ENCODE measurements around the gene SMYD3. TPM values are rescaled to one million over a fixed set of nuclear protein-coding genes. Genes with fewer than 3 reads are reported as not detected.

SMYD3 gene
- total and polyA plus RNA-seq, 2 of the 13 experiments (the other 11 are each of a cell fraction or from before 2014, with no cell fraction given), result 27.7 to 35.8 TPM

GRCh38 chr1:246159279-246160227 is 347.5 kb downstream of the SMYD3 start (continued):
- TF ChIP-seq DPF2 (CRISPR knock-in tag; IDR thresholded peaks at IDR 0.05; ENCODE audit: borderline replicate concordance, low read depth) (no peak), SPEN (CRISPR knock-in tag; IDR thresholded peaks at IDR 0.05; ENCODE audit: low read depth) (no peak), ZNF362 (CRISPR knock-in tag; IDR thresholded peaks at IDR 0.05; ENCODE audit: borderline replicate concordance) (peak; percentile 19; the same call in 1 of the 2 replicates)

DNA sequence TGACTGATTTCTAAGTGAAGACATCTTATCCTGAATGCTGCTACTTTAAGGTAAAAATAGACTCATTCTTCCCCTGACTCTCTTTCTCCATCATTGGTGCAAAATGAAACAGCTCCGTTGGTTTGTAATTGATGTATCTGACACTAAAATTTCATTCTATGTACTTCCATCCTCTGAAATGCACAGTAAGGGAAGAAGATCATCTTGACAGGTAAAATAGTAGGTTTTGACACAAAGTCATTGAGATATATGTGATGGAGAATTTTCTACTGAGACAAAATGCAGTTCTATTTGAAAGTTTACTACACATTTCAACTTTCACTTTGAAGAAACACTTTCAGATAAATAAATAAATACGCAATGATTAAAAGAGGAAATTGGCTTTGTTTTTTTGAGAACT is 348.9 kb downstream of the SMYD3 start:
- intact Hi-C loops (cut with micrococcal nuclease; ENCODE audit: unreplicated experiment) (no loop called here), in situ Hi-C loops (cut with HindIII; ENCODE audit: extremely low pct_ligation_motif_present, low pct_unique_long_range_greater_than_20kb) (no loop called here)
- H4K20me1 ChIP-seq (ENCODE audit: insufficient read depth, low read length), result no peaks in the 10 kb centered on the region
- WGBS (ENCODE audit: low lambda C conversion rate), result 92% methylated on average over 2 of the region's 2 CpGs
- H3K9ac ChIP-seq (ENCODE audit: insufficient read depth, low read depth, low read length), result no peak overlapping the region
- no peak for ATAC-seq
- BruUV-seq (replicated peaks), result no TSS peak
- ChIA-PET POLR2A (no interaction called here), CTCF (ENCODE audit: low intra/inter-chr PET ratio, low total read pairs) (no interaction called here)
- FAIRE-seq, result no peak
- H3K4me2 ChIP-seq (ENCODE audit: low read depth, low read length), result no peak overlapping the region
- no peaks in the 10 kb centered on the region for H3K9me3 ChIP-seq (ENCODE audit: low read length)
- no peaks in the 10 kb centered on the region for H3K27me3 ChIP-seq (ENCODE audit: control insufficient read depth in 1 of 2, insufficient read depth in 2 of 2, low read length in 2 of 2)
- no peak for DNase-seq (ENCODE audit: low spot score)
- H3K79me2 ChIP-seq (ENCODE audit: insufficient read depth, low read length), result no peaks in the 10 kb centered on the region
- H3K4me3 ChIP-seq (replicated peaks in 1 of 3; ENCODE audit: insufficient read depth in 1 of 3, low read depth in 2 of 3, low read length in 3 of 3), result no peak overlapping the region
- H3K36me3 ChIP-seq (replicated peaks in 1 of 2; ENCODE audit: control insufficient read depth in 1 of 2, insufficient read depth in 2 of 2, low read length in 2 of 2), result no peaks in the 10 kb centered on the region
- peaks cover 6% of the 10 kb centered on the region; the same call in 1 of the 2 replicates for H3K4me1 ChIP-seq (ENCODE audit: insufficient read depth, low read length)
- no peak overlapping the region for H3K27ac ChIP-seq (ENCODE audit: extremely low read length, insufficient read depth, low read length)
- no peak overlapping the region for H2AFZ ChIP-seq (ENCODE audit: low read length)
- TF ChIP-seq SNAPC4 (CRISPR knock-in tag; IDR thresholded peaks at IDR 0.05) (no peak), ZBTB7B (CRISPR knock-in tag; IDR thresholded peaks at IDR 0.05) (no peak), FOXP1 (IDR thresholded peaks at IDR 0.05) (no peak), FOXP1 (CRISPR knock-in tag; IDR thresholded peaks at IDR 0.05) (no peak), RELA (CRISPR knock-in tag; IDR thresholded peaks at IDR 0.05) (no peak), CSRNP2 (CRISPR knock-in tag; conservative IDR thresholded peaks at IDR 0.05; ENCODE audit: low read depth) (no peak), NFYC (CRISPR knock-in tag; IDR thresholded peaks at IDR 0.05) (no peak), U2AF2 (IDR thresholded peaks at IDR 0.05; ENCODE audit: low read depth, low read length) (no peak), ZNF619 (CRISPR knock-in tag; IDR thresholded peaks at IDR 0.05) (no peak), ZNF263 (CRISPR knock-in tag; IDR thresholded peaks at IDR 0.05) (no peak), TAF1 (CRISPR knock-in tag; IDR thresholded peaks at IDR 0.05) (no peak)
